ENCODE data around the gene ADGRG2. TPM values are rescaled to one million over a fixed set of nuclear protein-coding genes. Genes with fewer than 3 reads are reported as not detected.

The ADGRG2 gene
- total and polyA plus RNA-seq, 2 of the 13 experiments (the other 11 are each of a cell fraction or from before 2014, with no cell fraction given) = not detected

DNA sequence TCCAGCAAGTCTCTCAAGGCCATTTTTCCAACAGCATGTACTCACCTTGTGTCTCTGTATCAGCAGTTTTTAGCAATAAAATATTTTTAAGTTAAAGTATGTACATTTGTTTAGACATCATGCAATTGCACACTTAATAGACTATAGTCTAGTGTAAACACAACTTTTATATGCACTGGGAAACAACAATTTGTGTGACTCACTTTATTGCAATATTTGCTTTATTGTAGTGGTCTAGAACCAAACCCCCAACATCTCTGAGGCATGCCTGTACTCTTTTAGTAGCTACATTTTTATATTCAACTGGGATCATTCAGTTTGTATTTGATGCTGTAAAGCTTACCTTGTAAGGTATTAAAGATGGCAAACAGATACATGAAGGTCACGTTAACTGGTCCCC lies 123.6 kb downstream of the ADGRG2 start:
- Histone ChIP-seq H3K4me2 (ENCODE audit: low read depth, low read length) (no peak overlapping the region), H2AFZ (ENCODE audit: low read length) (no peak overlapping the region), H3K4me1 (ENCODE audit: insufficient read depth, low read length) (peaks cover 7% of the 10 kb centered on the region), H3K9me3 (ENCODE audit: low read length) (no peaks in the 10 kb centered on the region), H3K27me3 (ENCODE audit: control insufficient read depth in 1 of 2, insufficient read depth in 2 of 2, low read length in 2 of 2) (no peaks in the 10 kb centered on the region), H3K79me2 (ENCODE audit: insufficient read depth, low read length) (no peaks in the 10 kb centered on the region), H3K36me3 (replicated peaks in 1 of 2; ENCODE audit: control insufficient read depth in 1 of 2, insufficient read depth in 2 of 2, low read length in 2 of 2) (no peaks in the 10 kb centered on the region), H3K4me3 (replicated peaks in 1 of 3; ENCODE audit: insufficient read depth in 1 of 3, low read depth in 2 of 3, low read length in 3 of 3) (no peak overlapping the region), H4K20me1 (ENCODE audit: insufficient read depth, low read length) (no peaks in the 10 kb centered on the region), H3K9ac (ENCODE audit: insufficient read depth, low read depth, low read length) (no peak overlapping the region), H3K27ac (ENCODE audit: extremely low read length, insufficient read depth, low read length) (no peak overlapping the region)
- ChIA-PET POLR2A (no interaction called here), CTCF (ENCODE audit: low intra/inter-chr PET ratio, low total read pairs) (no interaction called here)
- no peak for DNase-seq (ENCODE audit: low spot score)
- 93% methylated on average over 1 of the region's 1 CpG for WGBS (ENCODE audit: low lambda C conversion rate)
- TF ChIP-seq, protein P1, sequence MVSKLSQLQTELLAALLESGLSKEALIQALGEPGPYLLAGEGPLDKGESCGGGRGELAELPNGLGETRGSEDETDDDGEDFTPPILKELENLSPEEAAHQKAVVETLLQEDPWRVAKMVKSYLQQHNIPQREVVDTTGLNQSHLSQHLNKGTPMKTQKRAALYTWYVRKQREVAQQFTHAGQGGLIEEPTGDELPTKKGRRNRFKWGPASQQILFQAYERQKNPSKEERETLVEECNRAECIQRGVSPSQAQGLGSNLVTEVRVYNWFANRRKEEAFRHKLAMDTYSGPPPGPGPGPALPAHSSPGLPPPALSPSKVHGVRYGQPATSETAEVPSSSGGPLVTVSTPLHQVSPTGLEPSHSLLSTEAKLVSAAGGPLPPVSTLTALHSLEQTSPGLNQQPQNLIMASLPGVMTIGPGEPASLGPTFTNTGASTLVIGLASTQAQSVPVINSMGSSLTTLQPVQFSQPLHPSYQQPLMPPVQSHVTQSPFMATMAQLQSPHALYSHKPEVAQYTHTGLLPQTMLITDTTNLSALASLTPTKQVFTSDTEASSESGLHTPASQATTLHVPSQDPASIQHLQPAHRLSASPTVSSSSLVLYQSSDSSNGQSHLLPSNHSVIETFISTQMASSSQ (IDR thresholded peaks at IDR 0.05; ENCODE audit: low read depth) = no peak
- TF ChIP-seq, protein P1 (CRISPR knock-in tag; IDR thresholded peaks at IDR 0.05; ENCODE audit: borderline replicate concordance) = no peak
- no peak for TF ChIP-seq ZNF703 (CRISPR knock-in tag; IDR thresholded peaks at IDR 0.05; ENCODE audit: borderline replicate concordance)
- in situ Hi-C loops (cut with HindIII; ENCODE audit: extremely low pct_ligation_motif_present, low pct_unique_long_range_greater_than_20kb) = no loop called here
- no peak for ATAC-seq
- intact Hi-C loops (cut with micrococcal nuclease; ENCODE audit: unreplicated experiment) = no loop called here
- no TSS peak for BruUV-seq (replicated peaks)
- FAIRE-seq = no peak

DNA sequence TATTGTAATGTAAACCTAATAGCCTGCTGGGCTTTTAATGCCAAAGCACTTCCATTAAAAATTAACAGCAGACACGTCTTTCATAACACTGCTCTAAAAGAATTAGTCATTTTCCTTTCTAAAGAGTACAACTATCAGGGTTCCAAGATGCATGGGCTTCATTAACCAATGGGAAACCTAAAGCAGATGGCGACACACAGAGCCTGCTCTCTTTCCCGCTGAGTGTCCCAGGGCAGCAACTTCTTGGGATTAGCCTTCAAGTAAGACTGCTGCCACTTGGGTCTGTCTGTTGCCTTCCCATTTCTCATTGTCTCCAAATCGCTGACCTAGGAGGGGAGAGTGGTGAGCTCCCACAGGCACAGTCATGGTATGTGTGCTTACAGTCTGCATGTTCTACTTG lies 124.4 kb downstream of the ADGRG2 start:
- FAIRE-seq (no peak), DNase-seq (ENCODE audit: low spot score) (no peak), ATAC-seq (no peak)
- peaks cover 7% of the 10 kb centered on the region for H3K4me1 ChIP-seq (ENCODE audit: insufficient read depth, low read length)
- 100% methylated on average over 2 of the region's 4 CpGs for WGBS (ENCODE audit: low lambda C conversion rate)
- H3K4me3 ChIP-seq (replicated peaks in 1 of 3; ENCODE audit: insufficient read depth in 1 of 3, low read depth in 2 of 3, low read length in 3 of 3) = no peak overlapping the region
- no peaks in the 10 kb centered on the region for H3K27me3 ChIP-seq (ENCODE audit: control insufficient read depth in 1 of 2, insufficient read depth in 2 of 2, low read length in 2 of 2)
- CTCF ChIA-PET (ENCODE audit: low intra/inter-chr PET ratio, low total read pairs) = no interaction called here
- H3K9me3 ChIP-seq (ENCODE audit: low read length) = no peaks in the 10 kb centered on the region
- no peak overlapping the region for H2AFZ ChIP-seq (ENCODE audit: low read length)
- BruUV-seq (replicated peaks) = no TSS peak
- TF ChIP-seq NCOA1 (CRISPR knock-in tag; IDR thresholded peaks at IDR 0.05) (no peak), ZKSCAN8 (CRISPR knock-in tag; IDR thresholded peaks at IDR 0.05; ENCODE audit: borderline replicate concordance) (no peak), GATAD1 (CRISPR knock-in tag; IDR thresholded peaks at IDR 0.05) (no peak)
- H3K36me3 ChIP-seq (replicated peaks in 1 of 2; ENCODE audit: control insufficient read depth in 1 of 2, insufficient read depth in 2 of 2, low read length in 2 of 2) = no peaks in the 10 kb centered on the region
- intact Hi-C loops (cut with micrococcal nuclease; ENCODE audit: unreplicated experiment) = no loop called here
- H3K27ac ChIP-seq (ENCODE audit: extremely low read length, insufficient read depth, low read length) = no peak overlapping the region
- H3K4me2 ChIP-seq (ENCODE audit: low read depth, low read length) = no peak overlapping the region
- POLR2A ChIA-PET = no interaction called here
- H3K9ac ChIP-seq (ENCODE audit: insufficient read depth, low read depth, low read length) = no peak overlapping the region
- in situ Hi-C loops (cut with HindIII; ENCODE audit: extremely low pct_ligation_motif_present, low pct_unique_long_range_greater_than_20kb) = no loop called here
- H3K79me2 ChIP-seq (ENCODE audit: insufficient read depth, low read length) = no peaks in the 10 kb centered on the region
- no peaks in the 10 kb centered on the region for H4K20me1 ChIP-seq (ENCODE audit: insufficient read depth, low read length)

All from HepG2 (cell line).